SJCRH30 (cell line): ENCODE results near the gene SON. TPM values are rescaled to one million over a fixed set of nuclear protein-coding genes. Genes with fewer than 3 reads are reported as not detected.

Experiments used
- total RNA-seq: library from RNA; depleted of rRNA; stranded (reverse); fragments of >200 nt; shearing (Covaris generic); gene quantifications from 2 replicates; pipeline ENCODE4 v1.2.3, GENCODE V29; 2014; rRNA removed

SON gene
- total RNA-seq, 1 experiment from 2014 or later: 230 TPM

Other genes starting within 250 kb of the SON start
- gene IFNAR1, start 218.1 kb upstream of the SON start, total RNA-seq: 25.9 and 30.1 TPM in 2 replicates
- 67.1 and 71.6 TPM in 2 replicates for gene IFNGR2, start 139.6 kb upstream of the SON start, total RNA-seq
- gene TMEM50B, start 63.1 kb upstream of the SON start, total RNA-seq: 23.4 and 23.7 TPM in 2 replicates
- gene DNAJC28, start 51.3 kb upstream of the SON start, total RNA-seq: 1.6 and 2.0 TPM in 2 replicates
- 171 and 193 TPM in 2 replicates for gene GART, start 921 bp upstream of the SON start, total RNA-seq
- 52.7 and 62.7 TPM in 2 replicates for gene DONSON, start 45.6 kb downstream of the SON start, total RNA-seq
- 21.2 and 29.0 TPM in 2 replicates for gene CRYZL1, start 98.7 kb downstream of the SON start, total RNA-seq
- gene ITSN1, start 99.5 kb downstream of the SON start, total RNA-seq: 42.5 and 50.8 TPM in 2 replicates